Neural progenitor cell (in vitro differentiated cells): ENCODE results near the gene KCTD14.

Experiments
- EZH2 ChIP-seq: fragments of 200-600 bp; sonication (generic); IDR thresholded peaks from 2 replicates; pipeline ENCODE4 v1.6.1; 2017; ENCODE audit warnings: antibody characterized with exemption, mild to moderate bottlenecking, moderate library complexity
- EZH2phosphoT487 ChIP-seq: fragments of 200-600 bp; sonication (generic); IDR thresholded peaks from 2 replicates; pipeline ENCODE4 v1.6.1; 2017; ENCODE audit warnings: antibody characterized with exemption
- TF ChIP-seq, protein P1 (sequence below): fragments of 200-600 bp; sonication (generic); IDR thresholded peaks from 2 replicates; pipeline ENCODE4 v1.5.1; 2017; ENCODE audit warnings: antibody characterized with exemption, mild to moderate bottlenecking

- TF ChIP-seq, protein P1, sequence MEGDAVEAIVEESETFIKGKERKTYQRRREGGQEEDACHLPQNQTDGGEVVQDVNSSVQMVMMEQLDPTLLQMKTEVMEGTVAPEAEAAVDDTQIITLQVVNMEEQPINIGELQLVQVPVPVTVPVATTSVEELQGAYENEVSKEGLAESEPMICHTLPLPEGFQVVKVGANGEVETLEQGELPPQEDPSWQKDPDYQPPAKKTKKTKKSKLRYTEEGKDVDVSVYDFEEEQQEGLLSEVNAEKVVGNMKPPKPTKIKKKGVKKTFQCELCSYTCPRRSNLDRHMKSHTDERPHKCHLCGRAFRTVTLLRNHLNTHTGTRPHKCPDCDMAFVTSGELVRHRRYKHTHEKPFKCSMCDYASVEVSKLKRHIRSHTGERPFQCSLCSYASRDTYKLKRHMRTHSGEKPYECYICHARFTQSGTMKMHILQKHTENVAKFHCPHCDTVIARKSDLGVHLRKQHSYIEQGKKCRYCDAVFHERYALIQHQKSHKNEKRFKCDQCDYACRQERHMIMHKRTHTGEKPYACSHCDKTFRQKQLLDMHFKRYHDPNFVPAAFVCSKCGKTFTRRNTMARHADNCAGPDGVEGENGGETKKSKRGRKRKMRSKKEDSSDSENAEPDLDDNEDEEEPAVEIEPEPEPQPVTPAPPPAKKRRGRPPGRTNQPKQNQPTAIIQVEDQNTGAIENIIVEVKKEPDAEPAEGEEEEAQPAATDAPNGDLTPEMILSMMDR: no peak
- no peak for TF ChIP-seq EZH2phosphoT487
- TF ChIP-seq EZH2: no peak
Observed at GRCh38 chr11:78056093-78056492, 33.0 kb upstream of the KCTD14 start.
